IPS DF 6.9 (cell line): Measurements from ENCODE around the gene FRS3.

Experiments
- DNase-seq: peaks from one replicate; pipeline ENCODE4 v3.0.0-alpha.2; 2013; ENCODE audit warnings: low read depth, low spot score
- H3K27ac ChIP-seq: one replicate; pipeline ENCODE4 v1.5.1; 2013; ENCODE audit warnings: low read length, control low read depth
- H3K27me3 ChIP-seq: 2 replicates; pipeline ENCODE4 v1.6.1; 2013; ENCODE audit warnings: mild to moderate bottlenecking, low read length; ENCODE audit not compliant: control insufficient read depth, insufficient read depth
- H3K36me3 ChIP-seq: 2 replicates; pipeline ENCODE4 v1.6.1; 2013; ENCODE audit warnings: low read length; ENCODE audit not compliant: control insufficient read depth, insufficient read depth
- H3K4me1 ChIP-seq: 2 replicates; pipeline ENCODE4 v1.6.1; 2013; ENCODE audit warnings: low read length; ENCODE audit not compliant: control insufficient read depth, insufficient read depth
- H3K4me3 ChIP-seq: 2 replicates; pipeline ENCODE4 v1.5.1; 2013; ENCODE audit warnings: mild to moderate bottlenecking, low read length
- H3K9me3 ChIP-seq: 2 replicates; pipeline ENCODE4 v1.6.1; 2013; ENCODE audit warnings: low read length, inconsistent platforms; ENCODE audit not compliant: control insufficient read depth, insufficient read depth
- WGBS: extraction: QIAGEN DNeasy Blood & Tissue Kit; methylation state at CpG from one replicate; pipeline ENCODE4 v1.1.7; 2013; ENCODE audit warnings: mixed read lengths, missing lambda C conversion rate; ENCODE audit not compliant: insufficient read length, insufficient coverage; 5-methylcytosine and 5-hydroxymethylcytosine counted together

Gene FRS3

DNA sequence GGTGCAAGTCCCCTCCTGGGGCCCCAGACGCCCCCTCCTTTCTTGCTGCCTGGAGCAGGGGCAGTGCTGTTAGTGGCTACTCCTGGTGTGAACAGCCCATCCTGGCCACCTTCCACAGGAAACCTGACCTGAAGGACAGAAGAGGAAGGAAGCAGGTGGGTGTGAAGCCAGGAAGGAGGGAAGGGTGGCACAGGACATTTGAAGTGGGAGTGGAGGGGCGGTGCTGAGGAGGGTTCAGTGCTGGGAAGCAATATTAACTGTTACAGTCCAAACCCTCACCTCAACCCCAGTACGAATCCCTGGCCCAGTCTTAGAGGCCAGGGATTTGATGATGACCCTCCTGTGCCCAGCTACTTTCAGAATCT, 1.6 kb upstream of the FRS3 start:
- H3K27me3 ChIP-seq, result peaks cover 5% of the 10 kb centered on the region; the same call in 1 of the 2 replicates
- WGBS, result no CpG with 5 or more reads among the region's 3 CpGs

DNA sequence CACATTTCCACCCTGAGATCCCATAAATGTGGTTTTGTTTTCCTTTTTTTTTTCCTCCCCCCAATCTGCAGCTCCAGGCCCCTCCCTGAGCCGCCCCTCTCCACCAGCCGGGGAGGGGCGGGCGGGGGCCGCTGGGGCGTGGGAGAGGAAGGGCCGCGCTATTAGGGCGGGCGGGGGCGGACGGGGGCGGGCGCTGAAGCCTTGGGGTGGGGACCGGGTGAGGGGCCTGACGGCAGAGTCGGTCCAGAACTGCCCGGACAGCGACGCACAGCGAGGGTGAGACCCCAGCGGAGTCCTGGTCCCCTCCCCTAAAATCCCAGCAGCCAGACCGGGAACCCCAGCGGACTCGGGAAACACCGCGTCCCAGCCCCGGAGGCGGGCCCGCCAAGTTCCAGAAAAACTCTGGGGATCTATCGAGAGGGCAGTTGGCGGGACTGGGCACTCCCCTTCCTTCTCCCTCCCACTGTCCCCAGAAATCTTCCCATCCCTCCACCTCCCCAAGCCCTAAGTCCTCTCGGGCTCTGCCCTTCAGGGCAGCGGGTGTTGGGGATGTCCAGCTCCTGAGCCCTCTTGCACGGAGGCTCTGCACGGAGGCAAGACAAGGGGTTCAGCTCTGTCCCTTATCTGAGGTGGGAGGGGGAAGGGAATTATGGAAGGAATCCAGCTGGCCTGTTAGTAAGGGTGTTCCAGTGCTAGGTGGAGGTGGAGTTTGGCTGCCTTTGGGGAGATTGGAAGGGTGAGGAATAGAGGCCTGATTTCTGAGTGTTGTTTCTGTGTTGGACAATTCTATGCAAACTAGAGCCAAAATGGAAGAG, 1.1 kb upstream of the FRS3 start, which contains the start of gene PRICKLE4:
Gene PRICKLE4, plus strand, starts transcription at position 232 of the 815 bp plus-strand sequence. CDS start 2,692 bp downstream, outside the sequence.
- peaks cover 3% of the 10 kb centered on the region for H3K4me1 ChIP-seq
- H3K36me3 ChIP-seq, result no peaks in the 10 kb centered on the region
- H3K27me3 ChIP-seq, result peaks cover 4% of the 10 kb centered on the region; the same call in 1 of the 2 replicates
- DNase-seq, result no peak
- peak within 1 kb of the TSS; percentile 63; the same call in 1 of the 2 replicates for H3K4me3 ChIP-seq
- no CpG with 5 or more reads among the region's 36 CpGs for WGBS
- no peaks in the 10 kb centered on the region for H3K9me3 ChIP-seq
- H3K27ac ChIP-seq, result no peak within 1 kb of the TSS

More for the DNA sequence above, 1.6 kb upstream of the FRS3 start:
- peaks cover 4% of the 10 kb centered on the region for H3K4me1 ChIP-seq
- no peaks in the 10 kb centered on the region for H3K36me3 ChIP-seq
- H3K4me3 ChIP-seq, result peak overlapping the region; percentile 58; the same call in 1 of the 2 replicates
- H3K9me3 ChIP-seq, result no peaks in the 10 kb centered on the region
- H3K27ac ChIP-seq, result no peak overlapping the region
- DNase-seq, result no peak

DNA sequence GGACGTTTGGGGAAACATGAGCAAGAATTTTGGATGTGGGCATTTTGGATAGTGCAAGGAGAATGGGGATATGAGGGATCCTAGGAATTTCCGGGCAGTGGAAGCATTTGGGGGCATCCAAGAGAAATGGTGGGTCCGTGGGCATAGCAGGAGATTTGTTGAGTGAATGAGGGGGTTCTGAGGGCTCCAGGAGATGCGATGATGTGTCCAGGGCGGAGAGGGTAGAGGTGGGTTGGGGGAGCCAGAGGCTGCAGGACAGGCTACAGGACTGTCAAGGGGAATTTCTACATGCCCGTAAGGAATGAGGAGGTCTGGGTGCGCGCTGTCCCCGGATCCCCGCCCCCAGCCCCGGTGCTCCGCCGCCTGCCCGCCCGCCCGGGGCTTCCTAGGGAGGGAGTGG, 364 bp downstream of the FRS3 start:
- Histone ChIP-seq H3K4me1 (peaks cover 2% of the 10 kb centered on the region), H3K27ac (no peak overlapping the region), H3K36me3 (no peaks in the 10 kb centered on the region), H3K4me3 (peak overlapping the region; percentile 63; the same call in 1 of the 2 replicates), H3K9me3 (no peaks in the 10 kb centered on the region), H3K27me3 (no peaks in the 10 kb centered on the region)
- no peak for DNase-seq
- WGBS, result no CpG with 5 or more reads among the region's 16 CpGs

DNA sequence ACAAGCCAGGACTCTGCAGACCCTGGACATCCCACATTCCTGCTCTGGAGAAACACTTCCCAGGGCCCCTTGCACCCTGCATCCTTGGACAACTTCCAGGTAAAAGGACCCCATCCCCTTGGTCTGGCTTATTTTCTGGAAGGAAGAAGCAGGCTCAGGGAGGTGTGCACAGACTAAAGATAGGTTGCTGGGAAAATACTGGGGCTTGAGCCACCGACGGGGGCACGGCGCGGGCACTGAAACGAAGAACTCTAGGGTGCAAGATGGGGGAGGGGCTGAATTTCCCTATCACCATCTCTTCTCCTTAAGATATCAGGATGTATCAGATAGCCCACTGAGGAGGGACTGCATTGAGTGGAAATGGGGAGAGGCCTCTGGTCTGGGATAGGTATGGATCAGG, 805 bp downstream of the FRS3 start:
- H3K9me3 ChIP-seq, result no peaks in the 10 kb centered on the region
- no CpG with 5 or more reads among the region's 6 CpGs for WGBS
- H3K27me3 ChIP-seq, result no peaks in the 10 kb centered on the region
- DNase-seq, result no peak
- H3K4me1 ChIP-seq, result peaks cover 2% of the 10 kb centered on the region
- H3K27ac ChIP-seq, result no peak overlapping the region
- no peaks in the 10 kb centered on the region for H3K36me3 ChIP-seq
- peak overlapping the region; percentile 63; the same call in 1 of the 2 replicates for H3K4me3 ChIP-seq

DNA sequence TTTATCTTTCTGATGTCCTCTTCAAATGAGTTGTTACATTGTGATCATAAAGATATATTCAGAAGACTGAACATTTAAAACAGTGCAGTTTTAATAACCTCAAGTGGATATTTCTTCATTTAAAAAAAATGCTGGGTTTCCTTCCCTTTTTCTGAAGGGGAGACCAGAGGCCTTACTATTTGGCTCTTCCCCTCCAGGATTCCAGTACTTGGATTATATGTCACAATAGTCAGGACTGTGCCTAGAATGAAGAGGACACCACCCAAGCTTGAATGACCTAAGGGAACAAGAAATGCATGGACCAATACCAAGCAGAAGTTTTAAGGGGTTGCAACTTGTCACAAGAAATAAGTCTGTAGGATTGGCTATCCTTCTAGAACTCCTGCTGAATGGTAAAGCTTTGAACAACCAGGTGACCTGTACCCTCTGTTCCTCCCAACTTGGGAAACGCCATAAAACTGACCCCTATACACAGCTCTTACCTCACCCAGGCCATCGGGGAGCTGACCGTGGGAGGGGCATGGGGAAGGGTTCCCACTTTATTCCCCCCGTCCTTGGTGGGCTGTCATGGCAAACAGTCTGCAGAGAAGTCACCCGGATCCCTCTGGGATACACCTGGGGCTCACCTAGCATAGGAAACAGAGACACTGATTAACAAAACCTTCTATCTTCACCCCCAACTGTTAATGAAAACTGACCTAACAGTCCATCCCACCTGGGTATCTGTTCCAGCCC, 2.0 kb downstream of the FRS3 start:
- Histone ChIP-seq H3K4me1 (peaks cover 2% of the 10 kb centered on the region), H3K27ac (no peak overlapping the region), H3K4me3 (no peak overlapping the region), H3K27me3 (no peaks in the 10 kb centered on the region), H3K9me3 (no peaks in the 10 kb centered on the region), H3K36me3 (no peaks in the 10 kb centered on the region)
- no CpG with 5 or more reads among the region's 5 CpGs for WGBS
- no peak for DNase-seq

DNA sequence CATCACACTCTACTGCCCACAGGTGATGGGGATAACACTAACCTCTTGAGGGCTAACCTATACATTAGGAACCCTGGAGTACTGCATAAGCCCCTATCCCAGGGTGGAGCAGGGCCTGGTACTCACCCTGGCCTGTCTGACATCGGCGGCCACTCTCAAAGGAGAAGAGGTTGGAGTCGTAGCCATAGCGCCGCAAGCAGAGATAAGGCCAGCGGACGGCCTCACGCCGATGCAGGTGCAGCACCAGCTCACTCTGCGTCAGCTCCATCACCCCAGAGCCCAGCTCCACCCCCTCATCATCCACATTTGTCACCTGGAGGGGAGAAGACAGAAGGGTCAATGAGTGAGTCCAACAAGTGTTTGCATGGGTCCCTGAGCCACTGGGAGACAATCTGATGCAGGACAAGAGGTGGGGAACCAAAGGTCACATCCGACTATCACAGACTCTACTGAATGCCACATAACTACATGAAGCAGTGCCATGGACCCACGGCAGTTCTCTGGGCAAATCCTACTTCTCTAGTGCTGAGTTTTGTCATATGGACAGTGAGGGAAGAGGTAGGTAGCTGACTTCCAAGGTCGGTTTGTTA, 4.3 kb downstream of the FRS3 start:
- peaks cover 4% of the 10 kb centered on the region; the same call in 1 of the 2 replicates for H3K36me3 ChIP-seq
- no peaks in the 10 kb centered on the region for H3K9me3 ChIP-seq
- no peak for DNase-seq
- no peak overlapping the region for H3K4me3 ChIP-seq
- no CpG with 5 or more reads among the region's 13 CpGs for WGBS
- H3K4me1 ChIP-seq, result no peaks in the 10 kb centered on the region
- H3K27me3 ChIP-seq, result no peaks in the 10 kb centered on the region
- H3K27ac ChIP-seq, result no peak overlapping the region

DNA sequence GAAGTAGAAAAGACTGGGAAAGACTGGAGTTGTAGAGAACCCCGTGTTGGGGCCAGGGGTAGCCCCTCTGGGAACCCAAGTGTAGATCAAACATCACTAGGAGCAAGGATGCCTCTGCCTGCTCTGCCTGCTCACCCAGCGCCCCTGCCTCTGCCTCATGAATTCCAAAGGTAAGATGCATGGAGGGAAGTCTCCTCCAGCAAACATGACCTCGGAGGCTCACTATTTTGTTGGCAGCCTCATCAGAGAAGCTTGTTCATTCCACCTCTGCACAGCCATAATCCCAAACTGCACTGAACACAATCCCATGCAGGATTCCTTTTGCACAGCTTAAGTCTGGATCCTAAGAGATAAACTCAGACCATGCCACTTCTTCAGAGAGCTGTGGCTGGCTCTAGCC, 4.9 kb downstream of the FRS3 start:
- no peaks in the 10 kb centered on the region for H3K9me3 ChIP-seq
- no peaks in the 10 kb centered on the region for H3K4me1 ChIP-seq
- H3K4me3 ChIP-seq, result no peak overlapping the region
- DNase-seq, result no peak
- H3K36me3 ChIP-seq, result peaks cover 4% of the 10 kb centered on the region; the same call in 1 of the 2 replicates
- no peaks in the 10 kb centered on the region for H3K27me3 ChIP-seq
- no CpG with 5 or more reads among the region's 3 CpGs for WGBS
- no peak overlapping the region for H3K27ac ChIP-seq

DNA sequence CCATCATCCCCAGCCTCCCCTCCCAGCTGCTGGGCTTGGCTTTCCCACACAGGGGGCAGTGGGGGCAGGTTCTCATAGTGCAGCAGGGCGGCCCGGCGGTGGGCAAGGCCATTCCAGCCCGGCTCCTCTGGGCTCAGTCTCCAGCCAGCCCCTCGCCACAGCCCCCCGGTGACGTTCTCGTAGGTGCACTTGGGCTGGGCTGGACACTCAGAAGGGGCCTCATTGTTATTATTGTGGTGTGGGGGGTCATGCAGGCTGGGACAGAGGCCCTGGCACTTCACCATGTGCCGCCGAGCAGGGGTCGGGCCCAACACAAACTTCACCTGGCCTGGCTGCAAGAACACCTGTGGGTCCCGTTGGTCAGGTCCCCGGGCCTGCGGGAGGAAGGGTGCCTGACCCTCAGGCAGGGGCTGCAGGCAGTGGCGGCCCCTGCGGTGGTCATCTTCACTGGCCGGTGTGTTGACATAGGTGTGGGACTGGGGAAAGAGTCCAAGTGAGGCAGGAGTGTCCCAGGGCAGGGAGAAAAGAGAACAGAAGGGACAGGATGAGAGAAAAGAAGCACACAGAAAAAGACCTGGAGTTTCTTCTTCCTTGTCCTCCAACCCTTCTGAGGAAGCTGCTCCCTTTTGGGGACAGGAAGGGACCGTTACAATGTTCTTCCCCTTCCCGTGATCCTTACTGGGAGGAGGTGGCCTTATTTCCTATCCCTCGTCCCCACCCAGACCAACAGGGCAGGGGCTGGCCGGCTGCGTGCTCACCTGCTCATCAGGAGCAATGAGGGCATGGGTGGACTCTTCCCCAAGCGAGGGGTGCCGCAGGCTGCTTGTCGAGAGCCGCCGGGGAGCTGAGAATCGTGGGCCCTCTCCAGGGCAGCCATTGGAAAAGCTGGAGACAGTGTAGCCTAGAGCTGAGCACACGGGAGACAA, 8.4 kb downstream of the FRS3 start:
- WGBS, result no CpG with 5 or more reads among the region's 29 CpGs
- Histone ChIP-seq H3K9me3 (no peaks in the 10 kb centered on the region), H3K27ac (no peak overlapping the region), H3K4me3 (no peak overlapping the region), H3K4me1 (no peaks in the 10 kb centered on the region), H3K27me3 (no peaks in the 10 kb centered on the region), H3K36me3 (peaks cover 4% of the 10 kb centered on the region; the same call in 1 of the 2 replicates)
- no peak for DNase-seq

DNA sequence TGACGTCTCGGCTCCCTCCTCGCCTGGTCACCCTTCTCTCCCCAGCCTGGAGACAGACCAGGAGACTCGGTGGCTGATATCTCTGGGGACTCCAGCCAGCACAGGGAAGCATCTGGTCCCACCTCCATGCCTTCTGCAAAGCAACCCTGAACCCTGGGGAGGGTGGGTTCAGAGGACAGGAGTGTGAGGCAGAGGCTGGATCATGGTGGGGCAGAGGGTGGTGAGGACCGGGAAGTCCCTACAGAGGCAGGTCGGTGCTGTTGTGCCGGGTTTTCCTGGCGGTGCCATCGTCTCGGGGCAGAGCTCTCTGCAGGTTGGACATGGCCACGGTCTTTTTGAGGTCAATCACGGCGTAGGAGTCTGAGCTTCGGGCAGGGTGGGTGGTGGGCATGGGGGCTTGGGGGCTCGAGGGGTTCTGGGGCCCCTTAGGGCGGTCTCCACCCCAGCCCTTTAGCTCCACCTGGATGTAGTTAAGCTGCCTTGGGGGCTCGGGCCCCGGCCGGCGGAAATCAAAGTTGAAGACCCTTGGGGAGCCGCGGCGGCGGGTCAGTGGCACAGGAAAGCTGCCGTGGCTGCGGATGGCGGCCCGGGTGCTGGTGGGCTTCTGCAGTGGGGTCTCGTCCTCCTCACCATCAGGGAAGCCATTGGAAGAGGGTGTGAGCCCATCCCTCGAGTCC, 9.2 kb downstream of the FRS3 start:
- Histone ChIP-seq H3K27ac (no peak overlapping the region), H3K4me3 (no peak overlapping the region), H3K36me3 (peaks cover 4% of the 10 kb centered on the region; the same call in 1 of the 2 replicates), H3K27me3 (no peaks in the 10 kb centered on the region), H3K9me3 (no peaks in the 10 kb centered on the region), H3K4me1 (no peaks in the 10 kb centered on the region)
- WGBS, result no CpG with 5 or more reads among the region's 30 CpGs
- DNase-seq, result no peak
